Measurements from ENCODE around the gene CALM3.
A peak's percentile ranks its signal among the peaks of the same experiment; 100 is the strongest.

The CALM3 gene

GRCh38 chr19:46660008-46660517, 58.9 kb downstream of the CALM3 start:
- H3K27ac Mint-ChIP-seq = peak overlapping the region; percentile 95
- no peaks in the 10 kb centered on the region for H3K9me3 Mint-ChIP-seq
- no peak for TF ChIP-seq CTCF (IDR thresholded peaks at IDR 0.05)
- H3K27me3 Mint-ChIP-seq (ENCODE audit: low read depth, poor library complexity) = peaks cover 16% of the 10 kb centered on the region
- H3K4me3 Mint-ChIP-seq = peak overlapping the region; percentile 94
- DNase-seq = peak; percentile 65
- peaks cover 14% of the 10 kb centered on the region for H3K36me3 Mint-ChIP-seq (ENCODE audit: low read depth)
- H3K4me1 Mint-ChIP-seq = peaks cover 29% of the 10 kb centered on the region

Measured in nephron progenitor cell (in vitro differentiated cells).